Fibroblast of the conjunctiva (primary cell): ENCODE data around the gene HDAC7.

Source experiments
- DNase-seq: peaks from one replicate; pipeline ENCODE4 v3.0.0-alpha.2; 2010; ENCODE audit warnings: low read depth

Gene HDAC7

GRCh38 chr12:47746073-47746472 lies 73.6 kb downstream of the HDAC7 start:
- no peak for DNase-seq

GRCh38 chr12:47745485-47746041 lies 74.1 kb downstream of the HDAC7 start:
- no peak for DNase-seq

- DNase-seq, result no peak
Measured at GRCh38 chr12:47744778-47745436, 74.8 kb downstream of the HDAC7 start.

- DNase-seq, result no peak
Measured at GRCh38 chr12:47744005-47744651, 75.6 kb downstream of the HDAC7 start.

- no peak for DNase-seq
Measured at GRCh38 chr12:47743311-47743860, 76.3 kb downstream of the HDAC7 start.

GRCh38 chr12:47742253-47742825 lies 77.4 kb downstream of the HDAC7 start:
- DNase-seq, result no peak

GRCh38 chr12:47741340-47741703 lies 78.4 kb downstream of the HDAC7 start:
- DNase-seq, result no peak

- DNase-seq, result no peak
Measured at GRCh38 chr12:47740606-47741339, 78.9 kb downstream of the HDAC7 start.

- DNase-seq, result no peak
Measured at GRCh38 chr12:47739979-47740378, 79.7 kb downstream of the HDAC7 start.

- no peak for DNase-seq
Measured at GRCh38 chr12:47739297-47739696, 80.4 kb downstream of the HDAC7 start.

- DNase-seq, result no peak
Measured at GRCh38 chr12:47737936-47738594, 81.6 kb downstream of the HDAC7 start.

- DNase-seq, result peak; percentile 91
Measured at GRCh38 chr12:47736877-47737676, 82.6 kb downstream of the HDAC7 start.

- no peak for DNase-seq
Measured at GRCh38 chr12:47736216-47736615, 83.5 kb downstream of the HDAC7 start.

GRCh38 chr12:47735649-47736048 lies 84.1 kb downstream of the HDAC7 start:
- DNase-seq, result no peak

- no peak for DNase-seq
Measured at GRCh38 chr12:47734725-47735480, 84.8 kb downstream of the HDAC7 start.

GRCh38 chr12:47733142-47733541 lies 86.6 kb downstream of the HDAC7 start:
- no peak for DNase-seq
